Caco-2 (cell line): ENCODE results near the gene PSORS1C2. TPM values are rescaled to one million over a fixed set of nuclear protein-coding genes. Genes with fewer than 3 reads are reported as not detected.

Experiments
- BruUV-seq: library from RNA; stranded (reverse); fragments of 400-500 nt; replicated peaks from 2 replicates; lab custom pipeline; 2021; lab: Mats Ljungman, UMichigan
- CTCF ChIA-PET: fragments of 300-600 bp; sonication (Branson Sonifier 250); formaldehyde crosslinking; loops from one replicate; lab custom pipeline; 2022; ENCODE audit warnings: antibody characterized with exemption; lab: Charles Lee
- POLR2A ChIA-PET: fragments of 300-600 bp; sonication (Branson Sonifier 250); formaldehyde crosslinking; loops from one replicate; lab custom pipeline; 2022; ENCODE audit warnings: antibody characterized with exemption; lab: Charles Lee
- DNase-seq, 2 experiments: peaks; one replicate each; pipeline versions ENCODE4 v3.0.0 to v3.0.0-alpha.2; 2020 to 2022
- H3K27me3 ChIP-seq: replicated peaks from 2 replicates; pipeline ENCODE4 v1.6.0; 2011; ENCODE audit warnings: low read length; ENCODE audit not compliant: control insufficient read depth, insufficient read depth
- H3K36me3 ChIP-seq: 2 replicates; pipeline ENCODE4 v1.5.1; 2011; ENCODE audit warnings: low read length; ENCODE audit not compliant: control insufficient read depth, insufficient read depth
- H3K4me1 ChIP-seq: fragments of 250-450 bp; sonication (Bioruptor Pico); 2 replicates; pipeline ENCODE4 v1.5.1; 2020; ENCODE audit warnings: mild to moderate bottlenecking
- H3K4me3 ChIP-seq: 2 replicates; pipeline ENCODE4 v1.5.1; 2011; ENCODE audit warnings: low read depth, mild to moderate bottlenecking, control low read depth, low read length
- H3K9me3 ChIP-seq: fragments of 250-450 bp; sonication (Bioruptor Pico); 2 replicates; pipeline ENCODE4 v1.5.1; 2020; ENCODE audit warnings: mild to moderate bottlenecking, moderate library complexity
- H3K27ac Mint-ChIP-seq: one replicate; pipeline ENCODE4 v1.8.0; 2022; ENCODE audit warnings: mixed read lengths; ENCODE audit not compliant: unreplicated experiment
- H3K27me3 Mint-ChIP-seq: one replicate; pipeline ENCODE4 v1.8.0; 2022; ENCODE audit warnings: mixed read lengths; ENCODE audit not compliant: insufficient read depth, unreplicated experiment
- H3K36me3 Mint-ChIP-seq: one replicate; pipeline ENCODE4 v1.8.0; 2022; ENCODE audit warnings: mild to moderate bottlenecking, mixed read lengths; ENCODE audit not compliant: insufficient read depth, unreplicated experiment
- H3K4me1 Mint-ChIP-seq: one replicate; pipeline ENCODE4 v1.8.0; 2022; ENCODE audit warnings: low read depth, mixed read lengths; ENCODE audit not compliant: unreplicated experiment
- H3K4me3 Mint-ChIP-seq: one replicate; pipeline ENCODE4 v1.8.0; 2022; ENCODE audit warnings: mild to moderate bottlenecking, moderate library complexity, mixed read lengths; ENCODE audit not compliant: unreplicated experiment
- H3K9me3 Mint-ChIP-seq: one replicate; pipeline ENCODE4 v1.8.0; 2022; ENCODE audit warnings: mixed read lengths; ENCODE audit not compliant: unreplicated experiment
- intact Hi-C: fragments of 100-400 bp; cut with micrococcal nuclease; formaldehyde crosslinking; loops from one replicate; pipeline ENCODE4 v1.10.0; 2022; ENCODE audit not compliant: unreplicated experiment
- total RNA-seq: library from RNA; stranded (reverse); gene quantifications from 2 replicates; pipeline ENCODE4 v1.2.3, GENCODE V29; 2022
- TF ChIP-seq, protein P1 (sequence below), 2 experiments: fragments of 200-600 bp in 1 of 2; IDR thresholded peaks; 1 replicate in 1 of 2; 2 replicates in 1 of 2; pipeline versions ENCODE4 v1.5.1 to v1.8.0; 2011 to 2022; ENCODE audit warnings: antibody characterized with exemption in 1 of 2, control low read depth in 1 of 2, inconsistent platforms in 1 of 2, low read depth in 1 of 2, low read length in 1 of 2, mild to moderate bottlenecking in 1 of 2, moderate library complexity in 1 of 2; ENCODE audit not compliant: insufficient read depth in 1 of 2, severe bottlenecking in 1 of 2, unreplicated experiment in 1 of 2

The PSORS1C2 gene
- total RNA-seq, 1 experiment from 2014 or later, result not detected

DNA sequence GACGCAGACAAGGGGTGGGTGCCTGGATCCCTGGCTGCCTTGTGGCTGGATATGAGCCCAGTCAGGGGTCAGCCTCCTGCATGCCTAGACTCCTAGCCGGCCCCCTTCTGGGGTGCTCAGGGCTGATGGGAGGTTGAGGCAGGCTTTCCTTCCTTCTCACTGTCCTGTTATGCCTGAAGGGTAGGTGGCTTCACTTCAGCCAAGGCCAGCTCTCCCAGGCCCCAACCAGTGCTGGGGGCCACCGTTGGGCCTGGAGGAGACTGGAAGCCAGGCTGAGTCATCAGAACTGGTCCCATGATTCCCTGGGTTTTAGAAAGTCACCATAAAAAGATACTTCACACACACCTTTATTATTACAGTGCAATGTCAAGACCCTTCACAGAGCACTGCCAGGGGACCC lies 34.5 kb upstream of the PSORS1C2 start:
- Mint-ChIP-seq H3K36me3 (no peaks in the 10 kb centered on the region), H3K27ac (no peak overlapping the region), H3K27me3 (no peaks in the 10 kb centered on the region), H3K4me1 (peaks cover 6% of the 10 kb centered on the region), H3K9me3 (no peaks in the 10 kb centered on the region), H3K4me3 (no peak overlapping the region)
- DNase-seq, result no peak
- POLR2A ChIA-PET, result no interaction called here
- intact Hi-C loops, result no loop called here
- no peaks in the 10 kb centered on the region for H3K27me3 ChIP-seq
- TF ChIP-seq, protein P1, sequence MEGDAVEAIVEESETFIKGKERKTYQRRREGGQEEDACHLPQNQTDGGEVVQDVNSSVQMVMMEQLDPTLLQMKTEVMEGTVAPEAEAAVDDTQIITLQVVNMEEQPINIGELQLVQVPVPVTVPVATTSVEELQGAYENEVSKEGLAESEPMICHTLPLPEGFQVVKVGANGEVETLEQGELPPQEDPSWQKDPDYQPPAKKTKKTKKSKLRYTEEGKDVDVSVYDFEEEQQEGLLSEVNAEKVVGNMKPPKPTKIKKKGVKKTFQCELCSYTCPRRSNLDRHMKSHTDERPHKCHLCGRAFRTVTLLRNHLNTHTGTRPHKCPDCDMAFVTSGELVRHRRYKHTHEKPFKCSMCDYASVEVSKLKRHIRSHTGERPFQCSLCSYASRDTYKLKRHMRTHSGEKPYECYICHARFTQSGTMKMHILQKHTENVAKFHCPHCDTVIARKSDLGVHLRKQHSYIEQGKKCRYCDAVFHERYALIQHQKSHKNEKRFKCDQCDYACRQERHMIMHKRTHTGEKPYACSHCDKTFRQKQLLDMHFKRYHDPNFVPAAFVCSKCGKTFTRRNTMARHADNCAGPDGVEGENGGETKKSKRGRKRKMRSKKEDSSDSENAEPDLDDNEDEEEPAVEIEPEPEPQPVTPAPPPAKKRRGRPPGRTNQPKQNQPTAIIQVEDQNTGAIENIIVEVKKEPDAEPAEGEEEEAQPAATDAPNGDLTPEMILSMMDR (IDR thresholded peaks at IDR 0.05; ENCODE audit: insufficient read depth in 1 of 2, low read depth in 1 of 2, low read length in 1 of 2, severe bottlenecking in 1 of 2, unreplicated experiment in 1 of 2), result no peak
- H3K9me3 ChIP-seq, result no peaks in the 10 kb centered on the region
- CTCF ChIA-PET, result no interaction called here
- no TSS peak for BruUV-seq
- peaks cover 5% of the 10 kb centered on the region; the same call in 1 of the 2 replicates for H3K4me1 ChIP-seq
- no peaks in the 10 kb centered on the region for H3K36me3 ChIP-seq
- no peak overlapping the region for H3K4me3 ChIP-seq

DNA sequence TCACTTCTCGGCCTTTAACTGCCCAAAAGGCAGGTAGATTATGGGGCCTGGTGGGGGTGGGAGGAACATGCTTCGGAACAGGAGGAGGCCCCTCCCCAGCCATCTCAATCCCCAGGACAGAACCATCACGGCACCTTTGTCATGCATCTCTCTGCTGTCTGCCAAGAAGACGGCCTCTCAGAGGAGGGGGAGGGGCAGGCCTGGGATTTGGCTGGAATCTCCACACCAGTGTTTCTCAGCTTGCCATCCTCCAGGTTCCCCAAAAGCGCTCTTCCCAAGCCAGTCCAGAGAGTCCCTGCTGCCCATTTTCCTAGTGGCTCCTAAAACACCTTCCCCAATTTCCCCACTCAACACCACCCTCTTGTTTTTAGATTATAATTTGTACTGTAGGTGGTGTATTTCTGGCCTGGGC lies 34.1 kb upstream of the PSORS1C2 start:
- Histone ChIP-seq H3K4me3 (no peak overlapping the region), H3K4me1 (peaks cover 5% of the 10 kb centered on the region; the same call in 1 of the 2 replicates), H3K36me3 (no peaks in the 10 kb centered on the region), H3K27me3 (no peaks in the 10 kb centered on the region), H3K9me3 (no peaks in the 10 kb centered on the region)
- DNase-seq, result no peak
- CTCF ChIA-PET, result no interaction called here
- Mint-ChIP-seq H3K9me3 (no peaks in the 10 kb centered on the region), H3K36me3 (no peaks in the 10 kb centered on the region), H3K4me3 (no peak overlapping the region), H3K27ac (no peak overlapping the region), H3K4me1 (peaks cover 6% of the 10 kb centered on the region), H3K27me3 (no peaks in the 10 kb centered on the region)
- intact Hi-C loops, result no loop called here
- TF ChIP-seq, protein P1 (IDR thresholded peaks at IDR 0.05; ENCODE audit: insufficient read depth in 1 of 2, low read depth in 1 of 2, low read length in 1 of 2, severe bottlenecking in 1 of 2, unreplicated experiment in 1 of 2), result no peak
- BruUV-seq, result no TSS peak
- POLR2A ChIA-PET, result no interaction called here

DNA sequence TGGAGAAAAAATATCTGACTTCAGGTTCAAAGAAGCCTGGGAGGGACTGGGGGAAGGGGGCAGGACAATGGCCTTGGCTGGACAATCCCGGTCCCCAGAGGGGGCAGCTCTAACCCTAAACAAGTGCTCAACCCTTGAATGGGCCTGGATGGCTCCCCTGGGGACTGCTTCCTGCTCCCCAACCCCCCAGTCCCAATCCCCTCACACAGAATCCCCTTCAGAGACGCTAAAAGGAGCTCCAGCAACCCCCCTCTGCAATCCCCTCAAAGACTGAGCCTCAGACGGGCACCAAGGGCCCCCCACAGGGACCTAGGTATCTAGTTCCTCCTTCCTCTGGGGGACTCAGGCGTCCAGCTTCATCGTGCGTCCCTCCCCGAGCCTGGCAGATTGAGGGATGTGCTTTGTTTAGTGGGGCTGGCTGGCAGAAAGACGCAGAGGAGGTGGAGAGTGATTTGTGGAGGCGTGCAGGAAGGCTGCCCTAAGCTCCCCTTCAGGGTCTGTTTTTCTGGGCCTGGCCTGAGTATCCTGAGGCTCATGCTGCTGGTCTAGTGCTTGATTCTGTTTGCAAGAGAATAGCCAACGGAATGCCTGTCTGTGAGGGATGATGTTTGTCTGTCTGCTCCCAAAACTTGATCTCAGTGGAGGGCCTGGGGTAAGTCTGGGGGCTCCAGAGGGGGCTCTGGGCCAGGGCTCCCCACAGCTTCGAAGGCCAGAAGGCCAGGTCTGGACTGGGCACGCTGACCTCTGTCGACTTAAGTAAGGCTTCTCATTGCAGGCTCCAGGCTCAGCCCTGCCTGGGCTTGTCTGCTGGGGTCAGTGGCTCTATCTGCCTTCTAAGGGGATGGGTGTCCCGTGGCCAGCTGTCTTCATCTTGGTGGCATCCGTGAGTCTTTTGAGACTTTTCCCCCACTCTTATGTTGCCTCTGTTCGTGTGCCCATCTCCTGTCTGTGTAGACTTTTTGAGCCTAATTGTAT lies 33.4 kb upstream of the PSORS1C2 start:
- CTCF ChIA-PET, result no interaction called here
- POLR2A ChIA-PET, result no interaction called here
- Mint-ChIP-seq H3K36me3 (no peaks in the 10 kb centered on the region), H3K4me3 (no peak overlapping the region), H3K27ac (no peak overlapping the region), H3K9me3 (no peaks in the 10 kb centered on the region), H3K27me3 (no peaks in the 10 kb centered on the region), H3K4me1 (peaks cover 6% of the 10 kb centered on the region)
- no TSS peak for BruUV-seq
- intact Hi-C loops, result no loop called here
- no peak for DNase-seq
- no peak overlapping the region for H3K4me3 ChIP-seq
- TF ChIP-seq, protein P1 (IDR thresholded peaks at IDR 0.05; ENCODE audit: insufficient read depth in 1 of 2, low read depth in 1 of 2, low read length in 1 of 2, severe bottlenecking in 1 of 2, unreplicated experiment in 1 of 2), result no peak
- no peaks in the 10 kb centered on the region for H3K27me3 ChIP-seq
- H3K9me3 ChIP-seq, result no peaks in the 10 kb centered on the region
- H3K36me3 ChIP-seq, result no peaks in the 10 kb centered on the region
- peaks cover 5% of the 10 kb centered on the region; the same call in 1 of the 2 replicates for H3K4me1 ChIP-seq
